ENCODE measurements around the gene DNAJC17. TPM values are rescaled to one million over a fixed set of nuclear protein-coding genes. Genes with fewer than 3 reads are reported as not detected.

Gene DNAJC17
- total RNA-seq, 1 donor from 2014 or later = 43.2 TPM

DNA sequence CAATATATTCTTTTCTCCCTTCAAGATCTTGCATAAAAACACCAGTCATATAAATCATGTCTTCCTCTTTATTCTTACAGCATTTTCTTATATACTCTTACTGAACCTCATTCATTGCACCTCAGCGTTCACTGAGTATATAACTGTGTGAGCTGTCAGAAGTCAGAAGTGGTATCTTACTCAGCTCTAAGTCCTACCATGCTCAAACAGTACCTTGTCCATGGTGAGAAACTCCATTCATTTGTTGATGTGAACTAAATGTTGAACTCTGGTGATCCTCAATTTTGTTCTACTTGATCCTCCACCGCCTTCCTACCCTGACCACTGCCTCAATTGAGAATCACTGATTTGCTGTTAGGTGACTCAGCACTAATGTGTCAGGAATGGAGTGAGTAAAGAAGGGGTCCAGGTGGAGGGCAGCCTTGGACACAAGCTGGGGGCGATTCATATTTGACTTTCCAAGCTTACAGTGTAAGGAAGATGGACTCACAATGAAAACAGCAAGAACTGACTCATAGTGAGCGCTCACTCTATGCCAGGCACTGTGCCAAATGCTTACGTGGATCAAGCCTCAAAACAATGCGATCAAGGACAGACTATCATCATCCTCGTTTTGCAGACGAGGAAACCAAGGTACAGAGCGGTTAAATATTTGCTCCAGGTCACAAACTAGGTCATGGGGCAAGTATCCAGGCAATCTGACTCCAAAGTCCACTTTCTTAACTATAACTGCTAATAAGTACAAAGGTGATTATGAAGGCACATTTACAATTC lies 13.9 kb downstream of the DNAJC17 start:
- no peak overlapping the region for H3K4me3 ChIP-seq (ENCODE audit: low read depth, low read length)
- no peak for TF ChIP-seq CTCF (conservative IDR thresholded peaks at IDR 0.05; ENCODE audit: low read depth, low read length)

GRCh38 chr15:40792394-40792793 lies 14.9 kb downstream of the DNAJC17 start:
- H3K4me3 ChIP-seq (ENCODE audit: low read depth, low read length) = no peak overlapping the region
- DNase-seq (ENCODE audit: low read depth) = no peak
- no peak for TF ChIP-seq CTCF (conservative IDR thresholded peaks at IDR 0.05; ENCODE audit: low read depth, low read length)

More for the DNA sequence above, 13.9 kb downstream of the DNAJC17 start:
- DNase-seq (ENCODE audit: low read depth) = peak; percentile 92

GRCh38 chr15:40790718-40791117 lies 16.6 kb downstream of the DNAJC17 start:
- H3K4me3 ChIP-seq (ENCODE audit: low read depth, low read length) = no peak overlapping the region
- DNase-seq (ENCODE audit: low read depth) = no peak
- no peak for TF ChIP-seq CTCF (conservative IDR thresholded peaks at IDR 0.05; ENCODE audit: low read depth, low read length)

DNA sequence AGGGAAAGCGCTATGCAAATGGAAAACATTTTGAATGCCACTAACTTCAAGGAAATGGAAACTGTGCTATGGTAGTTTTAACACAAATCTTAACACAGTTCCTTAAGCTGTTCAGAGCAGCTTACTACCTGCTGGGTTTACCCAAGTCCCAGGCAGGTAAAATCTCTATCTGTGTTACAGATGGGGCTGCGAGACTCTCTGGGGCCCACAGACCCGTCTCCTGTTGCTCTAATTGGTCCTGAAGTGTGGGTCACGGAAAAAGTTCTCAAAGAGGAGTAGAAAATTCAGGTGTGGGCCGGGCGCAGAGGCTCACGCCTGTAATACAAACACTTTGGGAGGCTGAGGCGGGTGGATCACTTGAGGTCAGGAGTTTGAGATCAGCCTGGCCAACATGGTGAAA lies 17.3 kb downstream of the DNAJC17 start:
- no peak for DNase-seq (ENCODE audit: low read depth)
- TF ChIP-seq CTCF (conservative IDR thresholded peaks at IDR 0.05; ENCODE audit: low read depth, low read length) = no peak
- no peak overlapping the region for H3K4me3 ChIP-seq (ENCODE audit: low read depth, low read length)

DNA sequence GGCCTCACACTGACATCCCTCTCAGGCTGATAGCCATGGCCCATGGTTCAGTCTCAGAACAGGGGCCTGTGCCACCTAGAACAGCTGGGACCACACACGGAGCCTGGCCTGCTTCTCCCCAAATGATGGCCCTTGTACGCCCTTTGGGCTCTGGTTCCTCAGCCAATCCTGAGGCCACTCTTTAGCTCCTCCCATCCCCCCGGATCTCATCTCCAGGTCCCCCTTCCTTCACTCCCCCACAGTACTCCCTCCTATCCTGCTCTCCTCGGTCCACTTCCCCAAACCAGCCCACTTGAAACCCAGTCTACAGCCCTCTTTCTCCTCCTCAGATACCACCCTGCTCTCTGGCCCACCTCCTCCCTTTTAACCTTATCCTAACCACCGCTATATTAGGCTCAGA lies 18.2 kb downstream of the DNAJC17 start:
- TF ChIP-seq CTCF (conservative IDR thresholded peaks at IDR 0.05; ENCODE audit: low read depth, low read length) = no peak
- H3K4me3 ChIP-seq (ENCODE audit: low read depth, low read length) = no peak overlapping the region
- no peak for DNase-seq (ENCODE audit: low read depth)

- no peak for TF ChIP-seq CTCF (conservative IDR thresholded peaks at IDR 0.05; ENCODE audit: low read depth, low read length)
- no peak for DNase-seq (ENCODE audit: low read depth)
- no peak overlapping the region for H3K4me3 ChIP-seq (ENCODE audit: low read depth, low read length)
Measured at GRCh38 chr15:40787991-40788390, 19.3 kb downstream of the DNAJC17 start.

- peak; percentile 91 for DNase-seq (ENCODE audit: low read depth)
- H3K4me3 ChIP-seq (ENCODE audit: low read depth, low read length) = no peak overlapping the region
- TF ChIP-seq CTCF (conservative IDR thresholded peaks at IDR 0.05; ENCODE audit: low read depth, low read length) = no peak
Measured at GRCh38 chr15:40787344-40787841, 19.9 kb downstream of the DNAJC17 start.
